ENCODE results near the gene AGBL3. TPM values are rescaled to one million over a fixed set of nuclear protein-coding genes. Genes with fewer than 3 reads are reported as not detected.
"Not testable (repeated sequence)": the region's sequence is repeated elsewhere in the genome, so short reads cannot be mapped to it uniquely, and the experiment has no call there.

Gene AGBL3
- total RNA-seq, 4 donors from 2014 or later, result 0.61 to 1.9 (median 1.0) TPM

- Histone ChIP-seq H3K9me3 (no peaks in the 10 kb centered on the region), H3K4me3 (no peak overlapping the region), H3K27ac (no peak overlapping the region), H3K4me1 (peaks cover 0 to under 1% of the 10 kb centered on the region in 2 donors), H3K27me3 (no peaks in the 10 kb centered on the region), H3K36me3 (no peaks in the 10 kb centered on the region)
- in situ Hi-C loops (cut with MboI; ENCODE audit: low sequenced_read_pairs in 4 of 4) (no loop called here), intact Hi-C loops (cut with DNase I; ENCODE audit: low total_unique reads) (no loop called here)
- DNase-seq (no peak), ATAC-seq (no peak)
- TF ChIP-seq POLR2A (IDR thresholded peaks at IDR 0.05), result no peak
- TF ChIP-seq, protein P1, sequence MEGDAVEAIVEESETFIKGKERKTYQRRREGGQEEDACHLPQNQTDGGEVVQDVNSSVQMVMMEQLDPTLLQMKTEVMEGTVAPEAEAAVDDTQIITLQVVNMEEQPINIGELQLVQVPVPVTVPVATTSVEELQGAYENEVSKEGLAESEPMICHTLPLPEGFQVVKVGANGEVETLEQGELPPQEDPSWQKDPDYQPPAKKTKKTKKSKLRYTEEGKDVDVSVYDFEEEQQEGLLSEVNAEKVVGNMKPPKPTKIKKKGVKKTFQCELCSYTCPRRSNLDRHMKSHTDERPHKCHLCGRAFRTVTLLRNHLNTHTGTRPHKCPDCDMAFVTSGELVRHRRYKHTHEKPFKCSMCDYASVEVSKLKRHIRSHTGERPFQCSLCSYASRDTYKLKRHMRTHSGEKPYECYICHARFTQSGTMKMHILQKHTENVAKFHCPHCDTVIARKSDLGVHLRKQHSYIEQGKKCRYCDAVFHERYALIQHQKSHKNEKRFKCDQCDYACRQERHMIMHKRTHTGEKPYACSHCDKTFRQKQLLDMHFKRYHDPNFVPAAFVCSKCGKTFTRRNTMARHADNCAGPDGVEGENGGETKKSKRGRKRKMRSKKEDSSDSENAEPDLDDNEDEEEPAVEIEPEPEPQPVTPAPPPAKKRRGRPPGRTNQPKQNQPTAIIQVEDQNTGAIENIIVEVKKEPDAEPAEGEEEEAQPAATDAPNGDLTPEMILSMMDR (IDR thresholded peaks at IDR 0.05 in 4 of 5, conservative IDR thresholded peaks at IDR 0.05 in 1 of 5), result no peak
Observed at GRCh38 chr7:135001390-135002165, 15.3 kb downstream of the AGBL3 start.

- Histone ChIP-seq H3K27me3 (no peaks in the 10 kb centered on the region), H3K9me3 (no peaks in the 10 kb centered on the region), H3K4me3 (no peak overlapping the region), H3K27ac (no peak overlapping the region), H3K4me1 (no peaks in the 10 kb centered on the region), H3K36me3 (no peaks in the 10 kb centered on the region)
- in situ Hi-C loops (cut with MboI; ENCODE audit: low sequenced_read_pairs in 4 of 4) (no loop called here), intact Hi-C loops (cut with DNase I; ENCODE audit: low total_unique reads) (no loop called here)
- DNase-seq, result no peak
- no peak for TF ChIP-seq POLR2A (IDR thresholded peaks at IDR 0.05)
- TF ChIP-seq, protein P1 (IDR thresholded peaks at IDR 0.05 in 4 of 5, conservative IDR thresholded peaks at IDR 0.05 in 1 of 5), result no peak
- ATAC-seq, result no peak
Observed at GRCh38 chr7:135012229-135012628, 25.9 kb downstream of the AGBL3 start.

- in situ Hi-C loops (cut with MboI; ENCODE audit: low sequenced_read_pairs in 4 of 4) (no loop called here), intact Hi-C loops (cut with DNase I; ENCODE audit: low total_unique reads) (no loop called here)
- no peak for ATAC-seq
Observed at GRCh38 chr7:135023622-135024021, 37.3 kb downstream of the AGBL3 start.

GRCh38 chr7:135035252-135035651, 48.9 kb downstream of the AGBL3 start:
- intact Hi-C loops (cut with DNase I; ENCODE audit: low total_unique reads), result no loop called here
- Histone ChIP-seq H3K4me3 (no peak overlapping the region), H3K36me3 (no peaks in the 10 kb centered on the region), H3K27me3 (no peaks in the 10 kb centered on the region), H3K9me3 (no peaks in the 10 kb centered on the region), H3K4me1 (no peaks in the 10 kb centered on the region), H3K27ac (no peak overlapping the region)
- DNase-seq (no peak), ATAC-seq (no peak)
- TF ChIP-seq POLR2A (IDR thresholded peaks at IDR 0.05), result no peak
- TF ChIP-seq, protein P1 (IDR thresholded peaks at IDR 0.05 in 4 of 5, conservative IDR thresholded peaks at IDR 0.05 in 1 of 5), result no peak
- in situ Hi-C loops (cut with MboI; ENCODE audit: low sequenced_read_pairs in 4 of 4), result no loop called here

More at GRCh38 chr7:135023622-135024021, 37.3 kb downstream of the AGBL3 start:
- Histone ChIP-seq H3K4me3 (no peak overlapping the region), H3K9me3 (no peaks in the 10 kb centered on the region), H3K27me3 (no peaks in the 10 kb centered on the region), H3K36me3 (no peaks in the 10 kb centered on the region), H3K27ac (no peak overlapping the region), H3K4me1 (no peaks in the 10 kb centered on the region)
- no peak for DNase-seq
- TF ChIP-seq, protein P1 (IDR thresholded peaks at IDR 0.05 in 4 of 5, conservative IDR thresholded peaks at IDR 0.05 in 1 of 5), result no peak
- TF ChIP-seq POLR2A (IDR thresholded peaks at IDR 0.05), result no peak

GRCh38 chr7:135067017-135067416, 80.7 kb downstream of the AGBL3 start:
- in situ Hi-C loops (cut with MboI; ENCODE audit: low sequenced_read_pairs in 4 of 4), result not testable (repeated sequence)

More at GRCh38 chr7:135067017-135067416, 80.7 kb downstream of the AGBL3 start:
- H3K27me3 ChIP-seq; H3K36me3 ChIP-seq; DNase-seq; H3K4me3 ChIP-seq; intact Hi-C loops (cut with DNase I; ENCODE audit: low total_unique reads); ATAC-seq; H3K9me3 ChIP-seq; H3K27ac ChIP-seq; H3K4me1 ChIP-seq: not testable (repeated sequence)
